ENCODE results near the gene TSPAN4. TPM values are rescaled to one million over a fixed set of nuclear protein-coding genes. Genes with fewer than 3 reads are reported as not detected.
A peak's percentile ranks its signal among the peaks of the same experiment; 100 is the strongest.

The TSPAN4 gene
- total and polyA plus RNA-seq, 2 of the 13 experiments (the other 11 are each of a cell fraction or from before 2014, with no cell fraction given): 31.7 to 68.3 TPM

DNA sequence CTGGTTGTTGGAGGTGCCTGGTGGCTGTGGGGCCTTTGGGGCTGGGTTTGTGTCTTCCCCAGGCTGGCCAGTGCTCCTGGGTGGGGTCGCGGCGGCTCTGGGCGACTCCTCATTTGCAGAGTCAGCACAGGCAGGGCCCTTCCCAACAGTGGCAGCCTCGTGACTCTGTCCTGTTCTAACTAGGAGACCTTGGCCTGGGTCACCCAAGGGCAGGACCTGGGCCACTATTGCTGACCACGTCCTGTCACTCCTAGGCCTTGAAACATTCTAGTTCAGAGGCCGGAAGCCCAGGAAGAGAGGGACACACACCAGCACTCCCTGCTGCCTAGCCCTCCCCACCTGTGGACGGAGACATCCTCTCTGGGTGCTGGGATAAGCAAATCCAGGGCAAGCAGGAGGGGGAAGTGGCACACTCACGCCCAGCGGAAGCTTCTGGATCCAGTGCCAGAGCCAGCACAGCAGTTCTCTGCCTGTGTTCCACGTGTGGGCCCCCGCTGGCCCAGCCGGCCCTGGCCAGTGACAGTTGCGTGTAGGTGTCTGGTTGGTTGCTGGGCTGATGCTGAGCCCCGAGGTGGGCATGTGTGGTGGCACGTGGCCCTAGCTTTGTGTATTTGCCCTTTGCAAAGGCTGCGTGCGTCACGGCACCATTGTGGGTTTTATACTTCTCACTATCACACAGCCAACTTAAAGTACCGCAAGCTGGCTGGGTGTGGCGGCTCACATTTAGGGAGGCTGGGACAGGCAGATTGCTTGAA, 72.3 kb downstream of the TSPAN4 start (continued):
- TF ChIP-seq HDAC1 (CRISPR knock-in tag; IDR thresholded peaks at IDR 0.05): peak; percentile 84
- TF ChIP-seq JUNB (CRISPR knock-in tag; IDR thresholded peaks at IDR 0.05; ENCODE audit: borderline replicate concordance): 0 out of 2 replicates have a peak, but pooled peaks have one; percentile 28
- TF ChIP-seq IKZF4 (CRISPR knock-in tag; IDR thresholded peaks at IDR 0.05; ENCODE audit: borderline replicate concordance, low read depth, not compliant biosample characterization): peak; percentile 43
- no peak for TF ChIP-seq ZNF75D (CRISPR knock-in tag; IDR thresholded peaks at IDR 0.05; ENCODE audit: borderline replicate concordance)
- 0 out of 2 replicates have a peak, but pooled peaks have one; percentile 62 for TF ChIP-seq SMAD9 (CRISPR knock-in tag; IDR thresholded peaks at IDR 0.05)
- 0 out of 2 replicates have a peak, but pooled peaks have one; percentile 84 for TF ChIP-seq ZSCAN21 (CRISPR knock-in tag; IDR thresholded peaks at IDR 0.05; ENCODE audit: borderline replicate concordance)
- 0 out of 2 replicates have a peak, but pooled peaks have one; percentile 55 for TF ChIP-seq ZNF879 (CRISPR knock-in tag; IDR thresholded peaks at IDR 0.05)
- no peak for TF ChIP-seq ZNF44 (CRISPR knock-in tag; IDR thresholded peaks at IDR 0.05)
- peak; percentile 91 for TF ChIP-seq ZNF121 (CRISPR knock-in tag; IDR thresholded peaks at IDR 0.05)
- peak; percentile 53 for TF ChIP-seq PHF8 (CRISPR knock-in tag; IDR thresholded peaks at IDR 0.05)
- TF ChIP-seq MAFF (IDR thresholded peaks at IDR 0.05; ENCODE audit: low read depth, low read length): peak; percentile 83
- 0 out of 2 replicates have a peak, but pooled peaks have one; percentile 33 for TF ChIP-seq MIER3 (CRISPR knock-in tag; IDR thresholded peaks at IDR 0.05; ENCODE audit: borderline replicate concordance)
- TF ChIP-seq, protein P1, sequence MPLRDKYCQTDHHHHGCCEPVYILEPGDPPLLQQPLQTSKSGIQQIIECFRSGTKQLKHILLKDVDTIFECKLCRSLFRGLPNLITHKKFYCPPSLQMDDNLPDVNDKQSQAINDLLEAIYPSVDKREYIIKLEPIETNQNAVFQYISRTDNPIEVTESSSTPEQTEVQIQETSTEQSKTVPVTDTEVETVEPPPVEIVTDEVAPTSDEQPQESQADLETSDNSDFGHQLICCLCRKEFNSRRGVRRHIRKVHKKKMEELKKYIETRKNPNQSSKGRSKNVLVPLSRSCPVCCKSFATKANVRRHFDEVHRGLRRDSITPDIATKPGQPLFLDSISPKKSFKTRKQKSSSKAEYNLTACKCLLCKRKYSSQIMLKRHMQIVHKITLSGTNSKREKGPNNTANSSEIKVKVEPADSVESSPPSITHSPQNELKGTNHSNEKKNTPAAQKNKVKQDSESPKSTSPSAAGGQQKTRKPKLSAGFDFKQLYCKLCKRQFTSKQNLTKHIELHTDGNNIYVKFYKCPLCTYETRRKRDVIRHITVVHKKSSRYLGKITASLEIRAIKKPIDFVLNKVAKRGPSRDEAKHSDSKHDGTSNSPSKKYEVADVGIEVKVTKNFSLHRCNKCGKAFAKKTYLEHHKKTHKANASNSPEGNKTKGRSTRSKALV (CRISPR knock-in tag; IDR thresholded peaks at IDR 0.05): no peak
- TF ChIP-seq, protein P2, sequence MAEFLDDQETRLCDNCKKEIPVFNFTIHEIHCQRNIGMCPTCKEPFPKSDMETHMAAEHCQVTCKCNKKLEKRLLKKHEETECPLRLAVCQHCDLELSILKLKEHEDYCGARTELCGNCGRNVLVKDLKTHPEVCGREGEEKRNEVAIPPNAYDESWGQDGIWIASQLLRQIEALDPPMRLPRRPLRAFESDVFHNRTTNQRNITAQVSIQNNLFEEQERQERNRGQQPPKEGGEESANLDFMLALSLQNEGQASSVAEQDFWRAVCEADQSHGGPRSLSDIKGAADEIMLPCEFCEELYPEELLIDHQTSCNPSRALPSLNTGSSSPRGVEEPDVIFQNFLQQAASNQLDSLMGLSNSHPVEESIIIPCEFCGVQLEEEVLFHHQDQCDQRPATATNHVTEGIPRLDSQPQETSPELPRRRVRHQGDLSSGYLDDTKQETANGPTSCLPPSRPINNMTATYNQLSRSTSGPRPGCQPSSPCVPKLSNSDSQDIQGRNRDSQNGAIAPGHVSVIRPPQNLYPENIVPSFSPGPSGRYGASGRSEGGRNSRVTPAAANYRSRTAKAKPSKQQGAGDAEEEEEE (CRISPR knock-in tag; IDR thresholded peaks at IDR 0.05; ENCODE audit: borderline replicate concordance): no peak
- TF ChIP-seq, protein P3, sequence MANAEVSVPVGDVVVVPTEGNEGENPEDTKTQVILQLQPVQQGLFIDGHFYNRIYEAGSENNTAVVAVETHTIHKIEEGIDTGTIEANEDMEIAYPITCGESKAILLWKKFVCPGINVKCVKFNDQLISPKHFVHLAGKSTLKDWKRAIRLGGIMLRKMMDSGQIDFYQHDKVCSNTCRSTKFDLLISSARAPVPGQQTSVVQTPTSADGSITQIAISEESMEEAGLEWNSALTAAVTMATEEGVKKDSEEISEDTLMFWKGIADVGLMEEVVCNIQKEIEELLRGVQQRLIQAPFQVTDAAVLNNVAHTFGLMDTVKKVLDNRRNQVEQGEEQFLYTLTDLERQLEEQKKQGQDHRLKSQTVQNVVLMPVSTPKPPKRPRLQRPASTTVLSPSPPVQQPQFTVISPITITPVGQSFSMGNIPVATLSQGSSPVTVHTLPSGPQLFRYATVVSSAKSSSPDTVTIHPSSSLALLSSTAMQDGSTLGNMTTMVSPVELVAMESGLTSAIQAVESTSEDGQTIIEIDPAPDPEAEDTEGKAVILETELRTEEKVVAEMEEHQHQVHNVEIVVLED (CRISPR knock-in tag; IDR thresholded peaks at IDR 0.05; ENCODE audit: borderline replicate concordance): peak; percentile 57; the same call in 1 of the 2 replicates
- TF ChIP-seq, protein P4, sequence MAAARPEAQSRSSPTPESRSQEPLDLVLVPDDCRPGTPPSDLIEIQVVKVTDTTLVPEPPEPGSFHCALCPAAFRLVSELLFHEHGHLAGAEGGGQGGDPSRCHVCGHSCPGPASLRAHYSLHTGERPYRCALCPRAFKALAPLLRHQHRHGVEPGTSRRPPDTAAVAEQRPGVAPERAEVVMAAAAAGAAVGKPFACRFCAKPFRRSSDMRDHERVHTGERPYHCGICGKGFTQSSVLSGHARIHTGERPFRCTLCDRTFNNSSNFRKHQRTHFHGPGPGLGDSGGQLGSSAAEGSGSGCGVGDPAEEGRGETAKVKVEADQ (CRISPR knock-in tag; IDR thresholded peaks at IDR 0.05; ENCODE audit: borderline replicate concordance): peak; percentile 51; the same call in 1 of the 2 replicates
- no peak for TF ChIP-seq PAF1 (CRISPR knock-in tag; IDR thresholded peaks at IDR 0.05)
- no peak for TF ChIP-seq TAF15 (IDR thresholded peaks at IDR 0.05; ENCODE audit: low read depth, low read length, poor library complexity, severe bottlenecking)
- peak; percentile 65 for TF ChIP-seq ELF1 (CRISPR knock-in tag; IDR thresholded peaks at IDR 0.05)
- no peak for TF ChIP-seq ZNF660 (CRISPR knock-in tag; IDR thresholded peaks at IDR 0.05; ENCODE audit: borderline replicate concordance, low read depth)
- peak; percentile 96 for TF ChIP-seq ARNTL (CRISPR knock-in tag; IDR thresholded peaks at IDR 0.05)
- TF ChIP-seq ZNF138 (CRISPR knock-in tag; IDR thresholded peaks at IDR 0.05; ENCODE audit: low read depth): 0 out of 2 replicates have a peak, but pooled peaks have one; percentile 66
